ENCODE measurements around the gene GRPEL1.
A peak's percentile ranks its signal among the peaks of the same experiment; 100 is the strongest.

Gene GRPEL1

DNA sequence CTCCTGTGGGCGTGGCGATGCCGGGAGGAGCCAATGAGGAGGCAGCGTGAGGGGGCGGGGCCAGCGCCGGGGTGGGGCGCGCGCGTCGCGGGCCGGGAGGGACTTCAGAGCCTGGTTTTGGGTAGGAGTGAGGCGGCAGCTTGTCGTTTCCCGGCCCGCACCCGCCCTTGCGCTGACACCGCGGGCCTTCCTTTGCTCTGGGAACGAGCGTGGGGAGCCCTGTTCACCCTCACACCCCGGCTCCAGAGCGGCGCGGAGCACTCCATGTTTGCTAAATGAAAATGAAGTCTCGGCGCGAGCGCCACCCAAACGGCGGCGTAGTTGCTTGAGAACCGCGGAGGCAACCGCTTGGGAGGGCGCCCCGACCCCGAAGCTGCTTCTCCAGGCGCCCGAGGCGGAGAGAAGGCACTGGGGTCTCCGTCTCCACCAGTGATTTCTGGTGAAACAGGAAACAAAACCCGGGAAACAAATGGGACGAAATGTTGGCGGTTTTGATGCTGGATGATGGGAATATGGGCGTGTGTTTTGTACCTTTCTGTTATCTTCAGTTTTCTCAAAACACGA is 497 bp upstream of the GRPEL1 start (continued):
- TF ChIP-seq, protein P1, sequence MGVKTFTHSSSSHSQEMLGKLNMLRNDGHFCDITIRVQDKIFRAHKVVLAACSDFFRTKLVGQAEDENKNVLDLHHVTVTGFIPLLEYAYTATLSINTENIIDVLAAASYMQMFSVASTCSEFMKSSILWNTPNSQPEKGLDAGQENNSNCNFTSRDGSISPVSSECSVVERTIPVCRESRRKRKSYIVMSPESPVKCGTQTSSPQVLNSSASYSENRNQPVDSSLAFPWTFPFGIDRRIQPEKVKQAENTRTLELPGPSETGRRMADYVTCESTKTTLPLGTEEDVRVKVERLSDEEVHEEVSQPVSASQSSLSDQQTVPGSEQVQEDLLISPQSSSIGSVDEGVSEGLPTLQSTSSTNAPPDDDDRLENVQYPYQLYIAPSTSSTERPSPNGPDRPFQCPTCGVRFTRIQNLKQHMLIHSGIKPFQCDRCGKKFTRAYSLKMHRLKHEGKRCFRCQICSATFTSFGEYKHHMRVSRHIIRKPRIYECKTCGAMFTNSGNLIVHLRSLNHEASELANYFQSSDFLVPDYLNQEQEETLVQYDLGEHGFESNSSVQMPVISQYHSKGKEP (tag by site-specific recombination; IDR thresholded peaks at IDR 0.05), result no peak
- TF ChIP-seq KLF1 (tag by site-specific recombination; IDR thresholded peaks at IDR 0.05), result 0 out of 2 replicates have a peak, but pooled peaks have one; percentile 43

DNA sequence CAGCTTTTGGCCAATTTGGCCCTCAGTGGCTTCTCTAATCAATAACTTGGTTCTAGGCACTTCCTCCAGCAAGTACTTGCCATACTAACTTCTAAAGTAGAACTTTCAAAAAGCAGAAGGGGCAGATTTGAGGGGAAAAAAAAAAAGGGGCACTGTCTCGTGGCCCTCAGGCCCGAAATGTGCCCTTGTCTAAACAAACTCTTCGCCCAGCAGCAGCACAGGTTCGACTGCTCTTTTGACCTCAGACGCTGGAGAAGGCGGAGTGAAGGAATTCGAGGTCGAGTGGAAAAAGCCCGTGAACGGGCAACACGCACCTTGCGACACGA is 775 bp downstream of the GRPEL1 start:
- POLR2A ChIA-PET, result interaction anchor here (1.1 to 2.3 kb wide), 9 partner anchors 11 to 426 kb away, joined by 3 to 14 read pairs (median 5); partner anchors contain the start of genes MRFAP1 and TADA2B
- H3K9me3 ChIP-seq (ENCODE audit: control insufficient read depth, insufficient read depth, low read depth, low read length), result no peaks in the 10 kb centered on the region
- TF ChIP-seq ZNF140 (tag by site-specific recombination; IDR thresholded peaks at IDR 0.05) (no peak), ZNF561 (tag by site-specific recombination; IDR thresholded peaks at IDR 0.05; ENCODE audit: borderline replicate concordance) (no peak), FEZF1 (tag by site-specific recombination; IDR thresholded peaks at IDR 0.05) (peak; percentile 46; the same call in 1 of the 2 replicates), ZBTB8A (tag by site-specific recombination; IDR thresholded peaks at IDR 0.05) (peak; percentile 72), ZNF621 (tag by site-specific recombination; IDR thresholded peaks at IDR 0.05) (no peak)
- peaks cover 0 to 42% of the 10 kb centered on the region in 2 experiments; a peak in 2 of 3 replicates for H3K36me3 ChIP-seq (ENCODE audit: control insufficient read depth in 2 of 2, insufficient read depth in 1 of 2, low read length in 2 of 2)
- H3K4me1 ChIP-seq (ENCODE audit: control insufficient read depth, insufficient read depth, low read length), result peaks cover 2% of the 10 kb centered on the region; the same call in 1 of the 2 replicates
- CTCF ChIA-PET, result interaction anchor here (0.5 to 6.3 kb wide), 7 partner anchors 16 to 712 kb away, joined by 3 to 69 read pairs (median 6); partner anchors contain the start of gene TADA2B
- H3K27ac ChIP-seq (ENCODE audit: extremely low read depth, low read depth, low read length), result peak overlapping the region; percentile 66; the same call in 1 of the 2 replicates
- H3K4me3 ChIP-seq (ENCODE audit: low read depth, low read length), result peak overlapping the region; percentile 85

DNA sequence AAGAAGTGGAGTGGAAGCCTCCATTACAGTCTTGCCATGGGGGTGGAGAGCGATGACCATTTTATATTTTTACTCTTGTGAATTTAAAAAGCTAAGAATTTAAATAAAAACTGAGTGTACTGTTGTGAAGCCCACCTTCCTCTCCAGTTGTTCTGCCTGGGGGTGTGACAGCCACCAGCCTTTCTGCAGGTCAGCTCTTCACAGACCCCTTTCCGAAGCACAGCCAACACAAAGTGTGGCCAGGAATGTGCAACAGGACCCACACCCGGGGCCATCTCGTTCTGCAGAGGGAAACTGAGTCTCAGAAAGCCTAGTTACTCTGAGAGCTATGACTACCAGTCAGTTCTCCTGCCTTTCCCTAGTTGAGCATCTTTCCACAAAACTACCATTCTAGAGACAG is 1.4 kb downstream of the GRPEL1 start:
- H3K36me3 ChIP-seq (ENCODE audit: control insufficient read depth in 2 of 2, insufficient read depth in 1 of 2, low read length in 2 of 2), result peaks cover 0 to 48% of the 10 kb centered on the region in 2 experiments; a peak in 2 of 3 replicates
- H3K27ac ChIP-seq (ENCODE audit: extremely low read depth, low read depth, low read length), result no peak overlapping the region
- H3K4me1 ChIP-seq (ENCODE audit: control insufficient read depth, insufficient read depth, low read length), result peaks cover 2% of the 10 kb centered on the region; the same call in 1 of the 2 replicates
- TF ChIP-seq, protein P2, sequence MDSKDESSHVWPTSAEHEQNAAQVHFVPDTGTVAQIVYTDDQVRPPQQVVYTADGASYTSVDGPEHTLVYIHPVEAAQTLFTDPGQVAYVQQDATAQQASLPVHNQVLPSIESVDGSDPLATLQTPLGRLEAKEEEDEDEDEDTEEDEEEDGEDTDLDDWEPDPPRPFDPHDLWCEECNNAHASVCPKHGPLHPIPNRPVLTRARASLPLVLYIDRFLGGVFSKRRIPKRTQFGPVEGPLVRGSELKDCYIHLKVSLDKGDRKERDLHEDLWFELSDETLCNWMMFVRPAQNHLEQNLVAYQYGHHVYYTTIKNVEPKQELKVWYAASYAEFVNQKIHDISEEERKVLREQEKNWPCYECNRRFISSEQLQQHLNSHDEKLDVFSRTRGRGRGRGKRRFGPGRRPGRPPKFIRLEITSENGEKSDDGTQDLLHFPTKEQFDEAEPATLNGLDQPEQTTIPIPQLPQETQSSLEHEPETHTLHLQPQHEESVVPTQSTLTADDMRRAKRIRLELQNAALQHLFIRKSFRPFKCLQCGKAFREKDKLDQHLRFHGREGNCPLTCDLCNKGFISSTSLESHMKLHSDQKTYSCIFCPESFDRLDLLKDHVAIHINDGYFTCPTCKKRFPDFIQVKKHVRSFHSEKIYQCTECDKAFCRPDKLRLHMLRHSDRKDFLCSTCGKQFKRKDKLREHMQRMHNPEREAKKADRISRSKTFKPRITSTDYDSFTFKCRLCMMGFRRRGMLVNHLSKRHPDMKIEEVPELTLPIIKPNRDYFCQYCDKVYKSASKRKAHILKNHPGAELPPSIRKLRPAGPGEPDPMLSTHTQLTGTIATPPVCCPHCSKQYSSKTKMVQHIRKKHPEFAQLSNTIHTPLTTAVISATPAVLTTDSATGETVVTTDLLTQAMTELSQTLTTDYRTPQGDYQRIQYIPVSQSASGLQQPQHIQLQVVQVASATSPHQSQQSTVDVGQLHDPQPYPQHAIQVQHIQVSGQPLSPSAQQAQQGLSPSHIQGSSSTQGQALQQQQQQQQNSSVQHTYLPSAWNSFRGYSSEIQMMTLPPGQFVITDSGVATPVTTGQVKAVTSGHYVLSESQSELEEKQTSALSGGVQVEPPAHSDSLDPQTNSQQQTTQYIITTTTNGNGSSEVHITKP (tag by site-specific recombination; IDR thresholded peaks at IDR 0.05), result peak; percentile 90
- TF ChIP-seq ZSCAN16 (tag by site-specific recombination; IDR thresholded peaks at IDR 0.05) (no peak), ZIC2 (tag by site-specific recombination; IDR thresholded peaks at IDR 0.05) (no peak), ZNF677 (tag by site-specific recombination; IDR thresholded peaks at IDR 0.05) (no peak)
- TF ChIP-seq, protein P3, sequence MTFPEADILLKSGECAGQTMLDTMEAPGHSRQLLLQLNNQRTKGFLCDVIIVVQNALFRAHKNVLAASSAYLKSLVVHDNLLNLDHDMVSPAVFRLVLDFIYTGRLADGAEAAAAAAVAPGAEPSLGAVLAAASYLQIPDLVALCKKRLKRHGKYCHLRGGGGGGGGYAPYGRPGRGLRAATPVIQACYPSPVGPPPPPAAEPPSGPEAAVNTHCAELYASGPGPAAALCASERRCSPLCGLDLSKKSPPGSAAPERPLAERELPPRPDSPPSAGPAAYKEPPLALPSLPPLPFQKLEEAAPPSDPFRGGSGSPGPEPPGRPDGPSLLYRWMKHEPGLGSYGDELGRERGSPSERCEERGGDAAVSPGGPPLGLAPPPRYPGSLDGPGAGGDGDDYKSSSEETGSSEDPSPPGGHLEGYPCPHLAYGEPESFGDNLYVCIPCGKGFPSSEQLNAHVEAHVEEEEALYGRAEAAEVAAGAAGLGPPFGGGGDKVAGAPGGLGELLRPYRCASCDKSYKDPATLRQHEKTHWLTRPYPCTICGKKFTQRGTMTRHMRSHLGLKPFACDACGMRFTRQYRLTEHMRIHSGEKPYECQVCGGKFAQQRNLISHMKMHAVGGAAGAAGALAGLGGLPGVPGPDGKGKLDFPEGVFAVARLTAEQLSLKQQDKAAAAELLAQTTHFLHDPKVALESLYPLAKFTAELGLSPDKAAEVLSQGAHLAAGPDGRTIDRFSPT (tag by site-specific recombination; IDR thresholded peaks at IDR 0.05), result no peak
- no peaks in the 10 kb centered on the region for H3K9me3 ChIP-seq (ENCODE audit: control insufficient read depth, insufficient read depth, low read depth, low read length)
- peak overlapping the region; percentile 18 for H3K4me3 ChIP-seq (ENCODE audit: low read depth, low read length)
- POLR2A ChIA-PET, result interaction anchor here (0.8 to 2.3 kb wide), 4 partner anchors 11 to 166 kb away, joined by 3 to 8 read pairs (median 6); partner anchors contain the start of gene TADA2B
- CTCF ChIA-PET, result interaction anchor here (0.5 to 6.3 kb wide), 8 partner anchors 15 to 712 kb away, joined by 3 to 69 read pairs (median 5); partner anchors contain the start of gene TADA2B

Measured in HEK293 (cell line).